HFF-Myc (cell line): ENCODE results near the gene AGAP1.

Source experiments
- DNase-seq: peaks from one replicate; pipeline ENCODE4 v3.0.0-alpha.2; 2011; ENCODE audit warnings: low read depth; ENCODE audit errors: extremely low read depth
- H3K4me3 ChIP-seq: replicated peaks from 2 replicates; pipeline ENCODE4 v1.5.1; 2011; ENCODE audit warnings: low read depth, mild to moderate bottlenecking, control low read depth, low read length
- TF ChIP-seq, protein P1 (sequence below): IDR thresholded peaks from 2 replicates; pipeline ENCODE4 v1.5.1; 2012; ENCODE audit warnings: mild to moderate bottlenecking, low read depth, low read length, control low read depth; ENCODE audit errors: missing control alignments

The AGAP1 gene

GRCh38 chr2:235856151-235856854 lies 362.5 kb downstream of the AGAP1 start:
- TF ChIP-seq, protein P1, sequence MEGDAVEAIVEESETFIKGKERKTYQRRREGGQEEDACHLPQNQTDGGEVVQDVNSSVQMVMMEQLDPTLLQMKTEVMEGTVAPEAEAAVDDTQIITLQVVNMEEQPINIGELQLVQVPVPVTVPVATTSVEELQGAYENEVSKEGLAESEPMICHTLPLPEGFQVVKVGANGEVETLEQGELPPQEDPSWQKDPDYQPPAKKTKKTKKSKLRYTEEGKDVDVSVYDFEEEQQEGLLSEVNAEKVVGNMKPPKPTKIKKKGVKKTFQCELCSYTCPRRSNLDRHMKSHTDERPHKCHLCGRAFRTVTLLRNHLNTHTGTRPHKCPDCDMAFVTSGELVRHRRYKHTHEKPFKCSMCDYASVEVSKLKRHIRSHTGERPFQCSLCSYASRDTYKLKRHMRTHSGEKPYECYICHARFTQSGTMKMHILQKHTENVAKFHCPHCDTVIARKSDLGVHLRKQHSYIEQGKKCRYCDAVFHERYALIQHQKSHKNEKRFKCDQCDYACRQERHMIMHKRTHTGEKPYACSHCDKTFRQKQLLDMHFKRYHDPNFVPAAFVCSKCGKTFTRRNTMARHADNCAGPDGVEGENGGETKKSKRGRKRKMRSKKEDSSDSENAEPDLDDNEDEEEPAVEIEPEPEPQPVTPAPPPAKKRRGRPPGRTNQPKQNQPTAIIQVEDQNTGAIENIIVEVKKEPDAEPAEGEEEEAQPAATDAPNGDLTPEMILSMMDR, result no peak
- DNase-seq, result no peak
- no peak overlapping the region for H3K4me3 ChIP-seq

- H3K4me3 ChIP-seq, result no peak overlapping the region
- DNase-seq, result no peak
- TF ChIP-seq, protein P1, result no peak
Measured at GRCh38 chr2:235857598-235857997, 363.8 kb downstream of the AGAP1 start.

- H3K4me3 ChIP-seq, result no peak overlapping the region
- DNase-seq, result no peak
- TF ChIP-seq, protein P1, result no peak
Measured at GRCh38 chr2:235858881-235859280, 365.0 kb downstream of the AGAP1 start.

GRCh38 chr2:235859651-235860050 lies 365.8 kb downstream of the AGAP1 start:
- no peak overlapping the region for H3K4me3 ChIP-seq
- TF ChIP-seq, protein P1, result no peak
- DNase-seq, result no peak

GRCh38 chr2:235860111-235860510 lies 366.3 kb downstream of the AGAP1 start:
- no peak overlapping the region for H3K4me3 ChIP-seq
- TF ChIP-seq, protein P1, result no peak
- no peak for DNase-seq

- no peak for DNase-seq
- no peak overlapping the region for H3K4me3 ChIP-seq
- TF ChIP-seq, protein P1, result no peak
Measured at GRCh38 chr2:235860871-235861270, 367.0 kb downstream of the AGAP1 start.

GRCh38 chr2:235861383-235861782 lies 367.5 kb downstream of the AGAP1 start:
- H3K4me3 ChIP-seq, result no peak overlapping the region
- DNase-seq, result no peak
- TF ChIP-seq, protein P1, result no peak
